T-helper 9 cell (primary cell): ENCODE measurements around the gene CETP.
"Not testable (repeated sequence)": the region's sequence is repeated elsewhere in the genome, so short reads cannot be mapped to it uniquely, and the experiment has no call there.

Experiments
- DNase-seq: peaks from one replicate; pipeline ENCODE4 v3.0.0-alpha.2; 2020

Gene CETP

GRCh38 chr16:56934599-56935145 lies 27.1 kb upstream of the CETP start:
- not testable (repeated sequence) for DNase-seq

GRCh38 chr16:56935201-56935600 lies 26.5 kb upstream of the CETP start:
- DNase-seq = no peak

GRCh38 chr16:56936491-56936890 lies 25.3 kb upstream of the CETP start:
- DNase-seq = no peak

- DNase-seq = no peak
Measured at GRCh38 chr16:56936950-56937349, 24.8 kb upstream of the CETP start.

- peak; percentile 16 for DNase-seq
Measured at GRCh38 chr16:56938664-56939513, 22.9 kb upstream of the CETP start.

- no peak for DNase-seq
Measured at GRCh38 chr16:56939801-56940200, 21.9 kb upstream of the CETP start.

GRCh38 chr16:56941092-56941491 lies 20.7 kb upstream of the CETP start:
- no peak for DNase-seq

- no peak for DNase-seq
Measured at GRCh38 chr16:56941856-56942331, 19.9 kb upstream of the CETP start.

- no peak for DNase-seq
Measured at GRCh38 chr16:56943761-56944375, 17.9 kb upstream of the CETP start.

GRCh38 chr16:56944954-56945839 lies 16.6 kb upstream of the CETP start:
- DNase-seq = no peak

- DNase-seq = no peak
Measured at GRCh38 chr16:56945847-56946527, 15.8 kb upstream of the CETP start.

GRCh38 chr16:56946767-56947603 lies 14.8 kb upstream of the CETP start:
- DNase-seq = no peak

GRCh38 chr16:56947604-56947995 lies 14.2 kb upstream of the CETP start:
- DNase-seq = no peak

- DNase-seq = no peak
Measured at GRCh38 chr16:56948234-56948633, 13.5 kb upstream of the CETP start.

- DNase-seq = no peak
Measured at GRCh38 chr16:56950051-56950450, 11.7 kb upstream of the CETP start.

- DNase-seq = no peak
Measured at GRCh38 chr16:56950455-56950854, 11.3 kb upstream of the CETP start.

GRCh38 chr16:56950881-56951771 lies 10.6 kb upstream of the CETP start:
- DNase-seq = peak; percentile 34

- no peak for DNase-seq
Measured at GRCh38 chr16:56953006-56953405, 8.7 kb upstream of the CETP start.

GRCh38 chr16:56956076-56956475 lies 5.7 kb upstream of the CETP start:
- DNase-seq = no peak

GRCh38 chr16:56956756-56957155 lies 5.0 kb upstream of the CETP start:
- no peak for DNase-seq
